Trophoblast cell (in vitro differentiated cells and primary cell): ENCODE results near the gene PCDHA9.
"Not testable (repeated sequence)": the region's sequence is repeated elsewhere in the genome, so short reads cannot be mapped to it uniquely, and the experiment has no call there.

Experiments
- DNase-seq, 2 donors: peaks; one replicate each; pipeline ENCODE4 v3.0.0-alpha.2; 2016
- H2AFZ ChIP-seq: 2 replicates; pipeline ENCODE4 v1.6.1; 2013; ENCODE audit warnings: low read length, moderate library complexity, mild to moderate bottlenecking; ENCODE audit not compliant: insufficient read depth, poor library complexity
- H2AK5ac ChIP-seq: 2 replicates; pipeline ENCODE4 v1.6.1; 2013; ENCODE audit warnings: mild to moderate bottlenecking, low read length
- H2BK120ac ChIP-seq: 2 replicates; pipeline ENCODE4 v1.6.1; 2013; ENCODE audit warnings: low read length, mild to moderate bottlenecking, moderate library complexity; ENCODE audit not compliant: insufficient read depth, poor library complexity
- H2BK12ac ChIP-seq: 2 replicates; pipeline ENCODE4 v1.6.1; 2013; ENCODE audit warnings: mild to moderate bottlenecking, low read length, moderate library complexity
- H2BK5ac ChIP-seq: 2 replicates; pipeline ENCODE4 v1.6.1; 2013; ENCODE audit warnings: low read length, low read depth, moderate library complexity, mild to moderate bottlenecking; ENCODE audit not compliant: poor library complexity
- H3K14ac ChIP-seq: 2 replicates; pipeline ENCODE4 v1.6.1; 2013; ENCODE audit warnings: mild to moderate bottlenecking, low read length
- H3K18ac ChIP-seq: 2 replicates; pipeline ENCODE4 v1.6.1; 2013; ENCODE audit warnings: mild to moderate bottlenecking, low read length
- H3K23ac ChIP-seq: 2 replicates; pipeline ENCODE4 v1.6.1; 2013; ENCODE audit warnings: low read length
- H3K27ac ChIP-seq: 2 replicates; pipeline ENCODE4 v1.5.1; 2013; ENCODE audit warnings: low read depth, mild to moderate bottlenecking, inconsistent platforms, low read length, moderate library complexity
- H3K27me3 ChIP-seq: 2 replicates; pipeline ENCODE4 v1.6.1; 2013; ENCODE audit warnings: inconsistent platforms, mild to moderate bottlenecking, low read length, moderate library complexity; ENCODE audit not compliant: insufficient read depth
- H3K36me3 ChIP-seq, 2 experiments: 1 replicate in 1 of 2; 2 replicates in 1 of 2; pipeline ENCODE4 v1.6.1; 2013; ENCODE audit warnings: low read length in 2 of 2, mild to moderate bottlenecking in 2 of 2, moderate library complexity in 1 of 2; ENCODE audit not compliant: insufficient read depth in 2 of 2, control insufficient read depth in 1 of 2
- H3K4ac ChIP-seq: 2 replicates; pipeline ENCODE4 v1.6.1; 2013; ENCODE audit warnings: low read depth, mild to moderate bottlenecking, low read length, moderate library complexity
- H3K4me1 ChIP-seq, 2 experiments: 1 replicate in 1 of 2; 2 replicates in 1 of 2; pipeline ENCODE4 v1.6.1; 2013; ENCODE audit warnings: low read length in 2 of 2, mild to moderate bottlenecking in 2 of 2, moderate library complexity in 1 of 2; ENCODE audit not compliant: insufficient read depth in 2 of 2, control insufficient read depth in 1 of 2
- H3K4me2 ChIP-seq: 2 replicates; pipeline ENCODE4 v1.6.1; 2013; ENCODE audit warnings: inconsistent platforms, mild to moderate bottlenecking, low read length, moderate library complexity
- H3K4me3 ChIP-seq: 2 replicates; pipeline ENCODE4 v1.5.1; 2013; ENCODE audit warnings: mild to moderate bottlenecking, low read depth, low read length, inconsistent platforms
- H3K79me1 ChIP-seq: one replicate; pipeline ENCODE4 v1.6.1; 2013; ENCODE audit warnings: low read length
- H3K79me2 ChIP-seq: 2 replicates; pipeline ENCODE4 v1.6.1; 2013; ENCODE audit warnings: low read length, mild to moderate bottlenecking; ENCODE audit not compliant: control insufficient read depth, insufficient read depth, poor library complexity
- H3K9ac ChIP-seq: 2 replicates; pipeline ENCODE4 v1.6.1; 2013; ENCODE audit warnings: mild to moderate bottlenecking, low read length
- H3K9me3 ChIP-seq: 2 replicates; pipeline ENCODE4 v1.6.1; 2013; ENCODE audit warnings: low read depth, mild to moderate bottlenecking, control low read depth, inconsistent platforms, low read length; ENCODE audit not compliant: insufficient read depth
- H4K12ac ChIP-seq: 2 replicates; pipeline ENCODE4 v1.6.1; 2013; ENCODE audit warnings: low read depth, mild to moderate bottlenecking, low read length, moderate library complexity
- H4K8ac ChIP-seq: 2 replicates; pipeline ENCODE4 v1.6.1; 2013; ENCODE audit warnings: low read depth, mild to moderate bottlenecking, low read length, moderate library complexity
- H4K91ac ChIP-seq: one replicate; pipeline ENCODE4 v1.6.1; 2013; ENCODE audit warnings: low read depth, mild to moderate bottlenecking, low read length, moderate library complexity
- WGBS: extraction: QIAGEN DNeasy Blood & Tissue Kit; methylation state at CpG from one replicate; pipeline ENCODE4 v1.1.7; 2013; ENCODE audit warnings: missing lambda C conversion rate; ENCODE audit not compliant: insufficient read length, insufficient coverage; ENCODE audit errors: extremely low coverage; 5-methylcytosine and 5-hydroxymethylcytosine counted together

Gene PCDHA9

DNA sequence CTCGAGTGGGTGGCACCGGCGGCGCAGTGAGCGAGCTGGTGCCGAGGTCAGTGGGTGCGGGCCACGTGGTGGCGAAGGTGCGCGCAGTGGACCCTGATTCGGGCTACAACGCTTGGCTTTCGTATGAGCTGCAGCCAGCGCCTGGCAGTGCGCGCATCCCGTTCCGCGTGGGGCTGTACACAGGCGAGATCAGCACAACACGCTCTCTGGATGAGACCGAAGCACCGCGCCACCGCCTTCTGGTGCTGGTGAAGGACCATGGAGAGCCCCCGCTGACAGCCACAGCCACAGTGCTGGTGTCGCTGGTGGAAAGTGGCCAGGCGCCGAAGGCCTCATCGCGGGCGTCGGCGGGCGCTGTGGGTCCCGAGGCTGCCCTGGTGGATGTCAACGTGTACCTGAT is 24.7 kb upstream of the PCDHA9 start:
- H2BK5ac ChIP-seq = no peak overlapping the region
- H3K79me2 ChIP-seq = no peaks in the 10 kb centered on the region
- no peak overlapping the region for H3K4me3 ChIP-seq
- H2BK120ac ChIP-seq = no peak overlapping the region
- H3K9me3 ChIP-seq = peaks cover 3% of the 10 kb centered on the region
- H3K9ac ChIP-seq = no peak overlapping the region
- no peaks in the 10 kb centered on the region for H3K79me1 ChIP-seq
- no peak overlapping the region for H3K23ac ChIP-seq
- H4K8ac ChIP-seq = no peak overlapping the region
- no peak overlapping the region for H2AK5ac ChIP-seq
- H3K27ac ChIP-seq = no peak overlapping the region
- no peak overlapping the region for H4K12ac ChIP-seq
- H2BK12ac ChIP-seq = no peak overlapping the region
- H3K27me3 ChIP-seq = no peaks in the 10 kb centered on the region
- H3K4me1 ChIP-seq = no peaks in the 10 kb centered on the region
- H3K18ac ChIP-seq = no peak overlapping the region
- no peak overlapping the region for H3K4me2 ChIP-seq
- peaks cover 7 to 8% of the 10 kb centered on the region in 2 experiments for H3K36me3 ChIP-seq
- no peak overlapping the region for H4K91ac ChIP-seq
- no peak overlapping the region for H3K4ac ChIP-seq
- no peak overlapping the region for H3K14ac ChIP-seq
- no peak overlapping the region for H2AFZ ChIP-seq
- no peak for DNase-seq
- WGBS = no CpG with 5 or more reads among the region's 38 CpGs

DNA sequence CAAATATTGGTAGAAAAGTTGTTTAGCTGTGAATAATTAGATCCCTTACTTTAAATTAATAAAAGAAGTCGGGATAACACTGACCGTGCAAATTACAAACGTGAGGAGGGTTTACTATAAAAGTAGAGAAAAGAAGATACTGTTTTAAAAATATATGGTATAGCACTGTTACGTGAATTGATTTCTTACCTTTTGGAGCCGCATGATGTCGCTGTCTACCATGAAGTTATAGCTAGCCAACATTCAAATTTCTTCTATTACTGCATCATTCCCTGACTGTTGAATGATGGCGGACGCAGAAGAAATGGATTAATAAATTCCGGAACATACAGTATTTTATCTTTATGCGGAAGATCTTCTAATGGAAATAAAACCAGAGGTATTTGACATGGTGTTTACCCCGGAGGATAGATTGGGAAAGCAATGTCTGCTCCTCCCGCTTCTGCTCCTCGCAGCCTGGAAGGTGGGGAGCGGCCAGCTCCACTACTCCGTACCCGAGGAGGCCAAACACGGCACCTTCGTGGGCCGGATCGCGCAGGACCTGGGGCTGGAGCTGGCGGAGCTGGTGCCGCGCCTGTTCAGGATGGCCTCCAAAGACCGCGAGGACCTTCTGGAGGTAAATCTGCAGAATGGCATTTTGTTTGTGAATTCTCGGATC is 20.3 kb upstream of the PCDHA9 start, which contains the start of gene PCDHA6:
TSS of gene PCDHA6 (plus strand) at position 257 of the 658 bp plus-strand sequence. CDS start at position 389, 132 bp downstream.
- peaks cover 8 to 9% of the 10 kb centered on the region in 2 experiments for H3K36me3 ChIP-seq
- no peak within 1 kb of the TSS for H2AK5ac ChIP-seq
- H2BK12ac ChIP-seq = no peak within 1 kb of the TSS
- H4K12ac ChIP-seq = peak within 1 kb of the TSS; percentile 51
- no peak within 1 kb of the TSS for H3K4ac ChIP-seq
- peak within 1 kb of the TSS; percentile 60 for H2AFZ ChIP-seq
- no peak within 1 kb of the TSS for H4K8ac ChIP-seq
- H4K91ac ChIP-seq = peak within 1 kb of the TSS; percentile 28
- H3K27me3 ChIP-seq = no peaks in the 10 kb centered on the region
- peak within 1 kb of the TSS; percentile 72 for H3K14ac ChIP-seq
- no peaks in the 10 kb centered on the region for H3K79me1 ChIP-seq
- H3K4me1 ChIP-seq = no peaks in the 10 kb centered on the region
- peak within 1 kb of the TSS; percentile 75 for H3K4me3 ChIP-seq
- H3K27ac ChIP-seq = no peak within 1 kb of the TSS
- peaks cover 3% of the 10 kb centered on the region for H3K9me3 ChIP-seq
- no peak within 1 kb of the TSS for H2BK120ac ChIP-seq
- no peak within 1 kb of the TSS for H2BK5ac ChIP-seq
- WGBS = no CpG with 5 or more reads among the region's 27 CpGs
- peak within 1 kb of the TSS; percentile 82 for H3K18ac ChIP-seq
- peak within 1 kb of the TSS; percentile 39 for H3K4me2 ChIP-seq
- H3K79me2 ChIP-seq = no peaks in the 10 kb centered on the region
- H3K9ac ChIP-seq = no peak within 1 kb of the TSS
- no peak within 1 kb of the TSS for H3K23ac ChIP-seq
- no peak for DNase-seq

DNA sequence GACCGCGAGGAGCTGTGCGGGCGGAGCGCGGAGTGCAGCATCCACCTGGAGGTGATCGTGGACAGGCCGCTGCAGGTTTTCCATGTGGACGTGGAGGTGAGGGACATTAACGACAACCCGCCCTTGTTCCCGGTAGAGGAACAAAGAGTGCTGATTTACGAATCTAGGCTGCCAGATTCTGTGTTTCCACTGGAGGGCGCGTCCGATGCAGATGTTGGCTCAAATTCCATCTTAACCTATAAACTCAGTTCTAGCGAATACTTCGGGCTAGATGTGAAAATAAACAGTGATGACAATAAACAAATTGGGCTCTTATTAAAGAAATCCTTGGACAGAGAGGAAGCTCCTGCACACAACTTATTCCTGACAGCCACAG is 19.8 kb upstream of the PCDHA9 start:
- Histone ChIP-seq H3K9ac (no peak overlapping the region), H3K9me3 (peaks cover 2% of the 10 kb centered on the region), H3K36me3 (peaks cover 7 to 8% of the 10 kb centered on the region in 2 experiments), H4K91ac (no peak overlapping the region), H3K23ac (no peak overlapping the region), H2AFZ (no peak overlapping the region), H3K4me2 (peak overlapping the region; percentile 39), H3K27me3 (no peaks in the 10 kb centered on the region), H4K12ac (no peak overlapping the region), H3K79me1 (no peaks in the 10 kb centered on the region), H2BK120ac (no peak overlapping the region), H3K79me2 (no peaks in the 10 kb centered on the region), H2BK5ac (no peak overlapping the region), H4K8ac (no peak overlapping the region), H3K14ac (no peak overlapping the region), H2AK5ac (no peak overlapping the region), H3K18ac (no peak overlapping the region), H3K4me1 (no peaks in the 10 kb centered on the region), H3K27ac (no peak overlapping the region), H2BK12ac (no peak overlapping the region), H3K4me3 (peak overlapping the region; percentile 75), H3K4ac (no peak overlapping the region)
- no CpG with 5 or more reads among the region's 18 CpGs for WGBS
- no peak for DNase-seq

DNA sequence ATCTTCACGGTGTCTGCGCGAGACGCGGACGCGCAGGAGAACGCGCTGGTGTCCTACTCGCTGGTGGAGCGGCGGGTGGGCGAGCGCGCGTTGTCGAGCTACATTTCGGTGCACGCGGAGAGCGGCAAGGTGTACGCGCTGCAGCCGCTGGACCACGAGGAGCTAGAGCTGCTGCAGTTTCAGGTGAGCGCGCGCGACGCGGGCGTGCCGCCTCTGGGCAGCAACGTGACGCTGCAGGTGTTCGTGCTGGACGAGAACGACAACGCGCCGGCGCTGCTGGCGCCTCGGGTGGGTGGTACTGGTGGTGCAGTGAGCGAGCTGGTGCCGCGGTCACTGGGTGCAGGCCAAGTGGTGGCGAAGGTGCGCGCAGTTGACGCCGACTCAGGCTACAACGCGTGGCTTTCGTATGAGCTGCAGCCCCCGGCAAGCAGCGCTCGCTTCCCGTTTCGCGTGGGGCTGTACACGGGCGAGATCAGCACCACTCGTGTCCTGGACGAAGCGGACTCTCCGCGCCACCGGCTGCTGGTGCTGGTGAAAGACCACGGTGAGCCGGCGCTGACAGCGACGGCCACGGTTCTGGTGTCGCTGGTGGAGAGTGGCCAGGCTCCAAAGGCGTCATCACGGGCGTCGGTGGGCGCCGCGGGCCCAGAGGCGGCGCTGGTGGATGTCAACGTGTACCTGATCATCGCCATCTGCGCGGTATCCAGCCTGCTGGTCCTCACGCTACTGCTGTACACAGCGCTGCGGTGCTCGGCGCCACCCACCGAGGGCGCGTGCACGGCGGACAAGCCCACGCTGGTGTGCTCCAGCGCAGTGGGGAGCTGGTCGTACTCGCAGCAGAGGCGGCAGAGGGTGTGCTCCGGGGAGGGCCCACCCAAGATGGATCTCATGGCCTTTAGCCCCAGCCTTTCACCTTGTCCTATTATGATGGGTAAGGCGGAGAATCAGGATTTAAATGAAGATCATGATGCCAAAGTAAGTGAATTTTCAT is 18.4 kb upstream of the PCDHA9 start:
- not testable (repeated sequence) for H3K4me3 ChIP-seq, H3K4me1 ChIP-seq, H2BK12ac ChIP-seq, H3K27me3 ChIP-seq, H3K9ac ChIP-seq, H4K91ac ChIP-seq, DNase-seq, H3K4ac ChIP-seq, H4K8ac ChIP-seq, H3K4me2 ChIP-seq, H3K9me3 ChIP-seq, H3K79me1 ChIP-seq, H3K27ac ChIP-seq, H3K23ac ChIP-seq, H4K12ac ChIP-seq, H2BK120ac ChIP-seq, H3K79me2 ChIP-seq, H2BK5ac ChIP-seq, H2AFZ ChIP-seq, H2AK5ac ChIP-seq, H3K18ac ChIP-seq, H3K14ac ChIP-seq, H3K36me3 ChIP-seq
- no CpG with 5 or more reads among the region's 106 CpGs for WGBS
